HCT116 (cell line): Measurements from ENCODE around the gene MERTK. TPM values are rescaled to one million over a fixed set of nuclear protein-coding genes. Genes with fewer than 3 reads are reported as not detected.

Experiments
- total RNA-seq: library from RNA; stranded (reverse); gene quantifications from one replicate; pipeline ENCODE4 v1.2.1, GENCODE V29; 2021; ENCODE audit not compliant: unreplicated experiment

Gene MERTK
- total RNA-seq, 1 experiment from 2014 or later, result 5.7 TPM

Other genes with a start within 250 kb of the MERTK start
- gene ANAPC1, start 14.4 kb upstream of the MERTK start, total RNA-seq, result 76.5 TPM
- gene TMEM87B, start 156.7 kb downstream of the MERTK start, total RNA-seq, result 14.8 TPM
- 0.34 TPM for gene FBLN7, start 239.8 kb downstream of the MERTK start, total RNA-seq